Peyer's patch (tissue), 4 donors: Measurements from ENCODE around the gene COPG2.

ENCODE experiments used
- POLR2A ChIP-seq, 2 donors: fragments of 450-650 bp; IDR thresholded peaks; one replicate each; pipeline ENCODE4 v1.5.1; 2017; ENCODE audit warnings: antibody characterized with exemption in 2 of 2, mild to moderate bottlenecking in 2 of 2, moderate library complexity in 2 of 2
- TF ChIP-seq, protein P1 (sequence below), 6 experiments: fragments of 450-650 bp in 4 of 6; fragments of 200-600 bp in 2 of 6; sonication (generic) in 1 of 6; IDR thresholded peaks; one replicate each; pipeline ENCODE4 v1.5.1; 2017 to 2019; ENCODE audit warnings: antibody characterized with exemption in 6 of 6, mild to moderate bottlenecking in 3 of 6, moderate library complexity in 1 of 6

DNA sequence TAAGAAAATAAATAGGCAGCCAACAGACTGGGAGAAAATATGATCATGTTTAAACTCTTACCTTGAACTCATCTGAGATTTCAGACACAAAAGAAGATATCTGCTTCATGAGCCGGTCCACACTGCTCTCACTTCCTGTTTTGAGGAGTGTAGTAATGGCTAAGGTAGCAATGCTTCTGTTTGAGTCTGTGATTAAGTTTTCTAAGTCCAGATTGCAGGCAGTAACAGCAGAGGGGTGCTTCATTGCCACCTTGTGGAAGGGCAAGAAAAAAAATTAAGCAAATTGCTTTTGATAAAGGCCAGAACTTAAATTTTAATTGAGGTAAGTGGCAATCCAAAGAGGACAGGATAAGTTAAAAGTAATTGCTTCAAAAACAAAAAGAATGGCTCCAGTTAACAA, 107.6 kb downstream of the COPG2 start:
- TF ChIP-seq, protein P1, sequence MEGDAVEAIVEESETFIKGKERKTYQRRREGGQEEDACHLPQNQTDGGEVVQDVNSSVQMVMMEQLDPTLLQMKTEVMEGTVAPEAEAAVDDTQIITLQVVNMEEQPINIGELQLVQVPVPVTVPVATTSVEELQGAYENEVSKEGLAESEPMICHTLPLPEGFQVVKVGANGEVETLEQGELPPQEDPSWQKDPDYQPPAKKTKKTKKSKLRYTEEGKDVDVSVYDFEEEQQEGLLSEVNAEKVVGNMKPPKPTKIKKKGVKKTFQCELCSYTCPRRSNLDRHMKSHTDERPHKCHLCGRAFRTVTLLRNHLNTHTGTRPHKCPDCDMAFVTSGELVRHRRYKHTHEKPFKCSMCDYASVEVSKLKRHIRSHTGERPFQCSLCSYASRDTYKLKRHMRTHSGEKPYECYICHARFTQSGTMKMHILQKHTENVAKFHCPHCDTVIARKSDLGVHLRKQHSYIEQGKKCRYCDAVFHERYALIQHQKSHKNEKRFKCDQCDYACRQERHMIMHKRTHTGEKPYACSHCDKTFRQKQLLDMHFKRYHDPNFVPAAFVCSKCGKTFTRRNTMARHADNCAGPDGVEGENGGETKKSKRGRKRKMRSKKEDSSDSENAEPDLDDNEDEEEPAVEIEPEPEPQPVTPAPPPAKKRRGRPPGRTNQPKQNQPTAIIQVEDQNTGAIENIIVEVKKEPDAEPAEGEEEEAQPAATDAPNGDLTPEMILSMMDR (IDR thresholded peaks at IDR 0.05), result peak in 3 of 6 experiments; percentile 48 to 51 (median 49)
- TF ChIP-seq POLR2A (IDR thresholded peaks at IDR 0.05), result no peak
